ENCODE results near the gene ETFA.

The ETFA gene

GRCh38 chr15:76349301-76350070 is 38.2 kb upstream of the ETFA start:
- no peak for TF ChIP-seq CTCF (IDR thresholded peaks at IDR 0.05; ENCODE audit: low read depth, low read length)
- H3K4me3 ChIP-seq (ENCODE audit: low read depth, low read length), result no peak overlapping the region

GRCh38 chr15:76347482-76348055 is 36.3 kb upstream of the ETFA start:
- TF ChIP-seq CTCF (IDR thresholded peaks at IDR 0.05; ENCODE audit: low read depth, low read length), result no peak
- H3K4me3 ChIP-seq (ENCODE audit: low read depth, low read length), result peak overlapping the region; percentile 59; the same call in 1 of the 2 replicates

GRCh38 chr15:76346669-76347481 is 35.6 kb upstream of the ETFA start:
- TF ChIP-seq CTCF (IDR thresholded peaks at IDR 0.05; ENCODE audit: low read depth, low read length), result no peak
- peak overlapping the region; percentile 59 for H3K4me3 ChIP-seq (ENCODE audit: low read depth, low read length)

- TF ChIP-seq CTCF (IDR thresholded peaks at IDR 0.05; ENCODE audit: low read depth, low read length), result no peak
- peak overlapping the region; percentile 59 for H3K4me3 ChIP-seq (ENCODE audit: low read depth, low read length)
Measured at GRCh38 chr15:76345880-76346668, 34.8 kb upstream of the ETFA start.

- TF ChIP-seq CTCF (IDR thresholded peaks at IDR 0.05; ENCODE audit: low read depth, low read length), result no peak
- no peak overlapping the region for H3K4me3 ChIP-seq (ENCODE audit: low read depth, low read length)
Measured at GRCh38 chr15:76345583-76345879, 34.3 kb upstream of the ETFA start.

- H3K4me3 ChIP-seq (ENCODE audit: low read depth, low read length), result no peak overlapping the region
- no peak for TF ChIP-seq CTCF (IDR thresholded peaks at IDR 0.05; ENCODE audit: low read depth, low read length)
Measured at GRCh38 chr15:76344893-76345582, 33.8 kb upstream of the ETFA start.

Data from WI38 (cell line).